ENCODE results near the gene IRF7.
"Not testable (repeated sequence)": the region's sequence is repeated elsewhere in the genome, so short reads cannot be mapped to it uniquely, and the experiment has no call there.

Gene IRF7

DNA sequence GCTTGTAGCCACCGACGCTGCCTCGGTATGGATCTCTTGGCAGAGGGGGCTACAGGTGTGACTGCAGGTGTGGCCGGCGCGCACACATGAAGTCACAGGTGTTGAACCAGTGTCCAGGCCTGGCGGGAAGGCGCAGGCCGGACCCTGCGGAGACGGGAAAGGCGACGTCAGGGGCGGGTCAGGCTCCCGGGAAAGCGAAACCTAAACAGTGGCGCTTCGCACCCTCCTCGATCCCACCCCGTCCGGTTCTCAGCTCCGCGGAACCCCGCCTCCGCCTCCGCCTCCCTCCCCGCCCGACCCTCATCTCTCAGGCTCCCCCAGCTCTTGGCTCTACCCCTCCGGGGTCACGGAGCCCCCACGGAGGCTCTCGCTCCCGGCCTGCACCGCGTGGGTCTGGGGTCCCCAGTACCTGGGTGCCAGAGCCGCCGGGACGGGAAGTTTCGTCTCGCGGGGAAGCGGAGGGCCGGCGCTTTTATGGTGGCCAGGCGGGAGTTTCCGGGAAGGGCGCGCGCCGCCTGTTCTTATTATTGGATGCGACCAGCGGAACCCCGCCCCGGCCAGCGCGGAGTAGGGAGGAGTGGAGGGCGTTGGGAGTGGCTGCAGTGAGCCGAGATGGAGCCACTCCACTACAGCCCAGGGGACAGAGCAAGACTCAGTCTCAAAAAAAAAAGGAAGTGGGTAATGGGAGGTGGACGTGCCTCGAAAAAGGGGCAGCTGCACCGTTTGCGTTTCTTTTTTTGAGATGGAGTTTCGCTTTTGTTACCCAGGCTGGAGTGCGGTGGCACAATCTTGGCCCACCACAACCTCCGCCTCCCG lies at the start of gene IRF7:
Gene IRF7, minus strand, starts transcription at position 447 of the 816 bp plus-strand sequence. CDS start 586 bp downstream, outside the sequence.
- peak; percentile 81 to 87 for DNase-seq

DNA sequence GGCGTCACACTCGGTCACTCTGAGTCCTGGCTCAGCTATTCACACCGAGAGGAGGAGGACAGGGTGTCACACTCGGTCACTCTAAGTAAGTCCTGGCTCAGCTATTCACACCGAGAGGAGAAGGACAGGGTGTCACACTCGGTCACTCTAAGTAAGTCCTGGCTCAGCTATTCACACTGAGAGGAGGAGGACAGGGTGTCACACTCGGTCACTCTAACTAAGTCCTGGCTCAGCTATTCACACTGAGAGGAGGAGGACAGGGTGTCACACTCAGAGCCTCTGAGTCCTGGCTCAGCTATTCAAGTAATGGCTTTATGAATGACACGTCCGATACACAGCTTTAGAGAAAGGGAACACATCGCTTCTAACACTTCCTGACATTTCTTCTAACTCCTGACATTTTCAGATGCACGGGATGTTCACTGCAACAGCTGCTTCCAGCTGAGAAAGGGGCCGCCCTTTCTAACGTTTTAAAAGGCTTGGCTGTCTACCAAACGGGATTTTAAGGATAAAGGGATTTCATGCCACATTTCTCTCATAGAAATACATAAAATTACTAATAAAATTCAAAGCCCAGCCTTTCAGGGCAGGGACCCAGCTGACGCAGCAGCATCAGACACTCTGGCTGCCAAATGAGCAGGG lies 49.4 kb upstream of the IRF7 start:
- DNase-seq, result no peak

DNA sequence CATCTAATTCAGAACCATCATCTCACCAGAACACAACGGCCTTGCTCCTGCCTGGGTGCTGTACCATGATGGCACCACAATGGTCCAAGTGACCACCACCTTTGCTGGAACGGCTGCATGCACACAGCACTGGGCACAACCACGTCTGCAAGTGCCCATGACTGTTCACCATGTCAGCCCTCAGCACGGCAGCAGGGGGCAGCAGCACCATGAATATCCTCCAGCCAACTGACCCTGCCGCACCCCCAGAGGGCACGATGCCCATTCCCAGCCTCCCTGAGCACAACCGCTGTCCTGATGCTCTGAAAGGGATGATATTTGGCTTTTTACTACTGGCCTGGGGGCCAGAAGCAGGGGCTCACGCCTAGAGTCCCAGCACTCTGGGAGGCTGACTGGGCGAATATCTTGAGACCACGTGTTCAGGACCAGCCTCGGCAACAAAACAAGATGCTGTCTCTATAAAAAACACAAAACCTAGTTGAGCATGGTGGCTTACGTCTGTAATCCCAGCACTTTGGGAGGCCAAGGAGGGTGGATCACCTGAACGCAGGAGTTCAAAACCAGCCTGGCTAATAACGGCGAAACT lies 47.0 kb upstream of the IRF7 start:
- DNase-seq, result peak in 1 of 2 experiments; percentile 10

- DNase-seq, result no peak
Measured at GRCh38 chr11:660681-661444, 45.1 kb upstream of the IRF7 start.

GRCh38 chr11:660281-660680 lies 44.5 kb upstream of the IRF7 start:
- no peak for DNase-seq

DNA sequence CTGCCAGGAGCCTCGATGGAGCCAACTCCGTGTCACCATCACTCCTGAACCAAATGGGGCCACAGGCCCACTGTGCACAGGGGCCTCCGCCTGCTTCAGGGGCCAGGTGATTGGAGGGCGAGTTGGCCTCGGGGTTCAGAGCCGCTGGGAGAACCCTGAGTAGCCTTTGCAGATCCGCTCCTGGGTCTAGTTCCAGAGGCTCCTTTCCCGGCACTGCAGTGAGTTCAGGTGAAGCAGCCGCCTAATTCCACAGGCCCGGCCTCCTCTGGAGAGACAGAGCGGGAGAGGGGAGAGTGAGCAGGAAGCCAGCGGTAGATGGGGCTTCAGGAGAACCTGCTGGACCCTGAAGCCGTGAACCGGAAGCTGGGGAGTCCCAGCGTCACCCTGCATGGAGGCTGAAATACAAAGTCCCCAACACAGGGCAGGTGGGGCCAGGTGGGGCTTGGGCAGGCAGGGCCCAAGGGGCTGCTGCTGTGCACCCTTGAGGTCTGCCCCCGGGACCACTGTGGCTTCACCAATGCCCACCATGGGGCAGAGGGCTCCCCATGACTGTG lies 43.9 kb upstream of the IRF7 start:
- DNase-seq, result no peak

- no peak for DNase-seq
Measured at GRCh38 chr11:657691-658126, 42.0 kb upstream of the IRF7 start.

- no peak for DNase-seq
Measured at GRCh38 chr11:656866-657265, 41.1 kb upstream of the IRF7 start.

GRCh38 chr11:656426-656825 lies 40.7 kb upstream of the IRF7 start:
- no peak for DNase-seq

DNA sequence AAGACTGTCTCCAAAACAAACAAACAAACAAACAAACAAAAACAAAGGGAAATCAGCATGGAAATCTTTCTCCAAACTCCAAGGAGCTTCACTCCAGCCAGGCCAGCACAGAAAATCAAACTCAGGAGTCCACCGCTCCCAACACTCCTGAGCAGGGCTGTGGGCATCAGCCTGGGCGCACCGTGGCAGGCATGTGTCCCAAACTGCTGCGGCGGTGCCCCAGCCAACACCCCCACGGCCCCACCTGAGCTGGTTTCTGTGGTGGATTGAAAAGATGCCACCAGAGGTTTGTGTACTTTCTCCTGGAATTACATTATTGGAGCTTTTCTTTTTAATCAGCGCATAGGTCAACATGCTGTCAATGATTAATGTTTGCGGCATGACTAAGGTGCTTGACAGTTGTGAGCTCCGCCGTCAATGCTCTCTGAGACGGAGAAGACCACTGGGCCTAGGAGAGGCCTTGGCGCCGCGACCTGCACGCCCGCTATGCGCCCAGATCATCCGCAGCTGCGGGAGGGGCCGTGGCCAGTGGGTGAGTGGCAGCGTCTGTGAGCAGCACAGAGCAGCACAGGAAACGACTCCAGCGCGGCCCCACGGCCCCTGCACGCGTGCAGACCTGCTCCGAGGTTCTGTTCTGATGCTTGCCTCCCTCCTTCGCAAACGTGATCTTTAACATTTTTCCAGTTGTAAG lies 39.4 kb upstream of the IRF7 start:
- DNase-seq, result no peak

GRCh38 chr11:654444-654843 lies 38.7 kb upstream of the IRF7 start:
- not testable (repeated sequence) for DNase-seq

GRCh38 chr11:653837-654236 lies 38.1 kb upstream of the IRF7 start:
- DNase-seq, result no peak

GRCh38 chr11:653136-653535 lies 37.4 kb upstream of the IRF7 start:
- DNase-seq, result not testable (repeated sequence)

DNA sequence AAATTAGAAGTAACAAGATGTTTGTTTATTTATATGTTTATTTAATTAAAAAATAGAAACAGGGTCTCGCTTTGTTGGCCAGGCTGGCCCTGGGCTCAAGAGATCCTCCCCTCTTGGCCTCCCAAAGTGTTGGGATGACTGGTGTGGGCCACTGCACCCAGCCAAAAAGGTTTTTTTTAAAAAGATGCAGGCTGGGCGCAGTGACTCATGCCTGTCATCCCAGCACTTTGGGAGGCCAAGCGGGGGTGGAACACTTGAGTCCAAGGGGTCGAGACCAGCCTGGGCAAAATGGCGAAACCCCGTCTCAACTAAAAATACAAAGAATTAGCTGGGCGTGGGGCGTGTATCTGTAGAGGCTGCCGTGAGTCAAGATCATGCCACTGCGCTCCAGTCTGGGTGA lies 34.7 kb upstream of the IRF7 start:
- no peak for DNase-seq

GRCh38 chr11:647672-648158 lies 32.0 kb upstream of the IRF7 start:
- DNase-seq, result not testable (repeated sequence)

DNA sequence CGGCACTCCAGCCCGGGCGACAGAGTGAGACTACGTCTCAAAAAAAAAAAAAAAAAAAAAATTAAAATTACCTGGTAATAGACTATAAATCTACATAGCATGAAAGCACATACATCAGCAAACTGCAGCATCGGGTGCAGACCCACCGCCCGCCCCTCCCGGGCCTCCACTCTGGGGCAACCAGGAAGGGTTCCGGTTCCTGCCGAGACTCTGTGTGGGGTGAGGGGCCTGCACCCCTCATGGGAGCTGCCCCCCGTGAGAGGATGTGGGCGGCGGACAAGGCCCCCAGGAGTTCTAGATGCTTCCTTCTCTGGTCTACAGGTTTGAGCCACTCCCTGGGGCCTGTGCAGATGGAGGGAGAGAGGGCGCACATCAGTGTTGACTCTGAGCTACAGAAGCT lies 30.5 kb upstream of the IRF7 start:
- DNase-seq, result no peak

GRCh38 chr11:645536-645935 lies 29.8 kb upstream of the IRF7 start:
- no peak for DNase-seq

DNA sequence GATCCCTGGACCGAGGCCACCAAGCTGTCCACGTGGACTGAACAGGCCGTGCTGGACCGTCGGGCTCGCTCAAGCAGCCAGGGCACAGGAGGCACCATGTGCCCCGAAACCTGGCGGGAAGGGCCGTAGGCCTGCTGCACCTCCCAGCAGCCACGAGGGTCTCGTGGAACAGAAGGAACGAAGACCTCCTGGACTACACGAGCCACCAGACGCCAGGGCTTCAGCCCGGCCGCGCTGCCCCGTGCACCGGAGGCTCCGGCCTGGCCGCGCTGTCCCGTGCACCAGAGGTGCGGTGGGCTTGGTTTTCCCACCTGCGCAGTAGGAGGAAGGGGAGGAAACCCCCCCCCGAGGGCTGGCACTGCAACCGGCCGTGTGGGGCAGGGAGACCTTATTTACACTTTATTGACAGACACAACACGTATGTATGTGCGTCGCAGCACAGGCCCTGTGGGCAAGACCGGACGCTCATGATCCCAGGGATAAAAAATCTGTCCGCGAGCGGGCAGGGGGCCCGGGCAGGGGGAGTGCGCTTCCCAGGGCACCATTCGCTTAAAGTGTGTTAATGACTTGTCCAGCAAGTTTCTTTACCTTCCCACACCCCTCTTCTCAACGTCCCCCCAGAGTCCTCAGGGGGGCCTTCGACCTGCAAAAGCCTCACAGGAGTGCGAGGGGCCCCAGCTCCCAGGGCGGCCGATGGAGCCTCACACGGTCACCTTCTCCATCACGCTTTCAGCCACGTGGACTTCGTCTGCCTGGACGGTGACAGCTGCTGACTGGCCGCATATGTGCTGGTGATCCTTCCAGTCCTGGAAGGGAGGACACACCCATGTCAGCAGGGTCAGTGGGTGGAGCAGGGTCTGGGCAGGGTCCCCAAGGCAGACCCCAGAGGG lies 28.3 kb upstream of the IRF7 start:
- DNase-seq, result no peak

DNA sequence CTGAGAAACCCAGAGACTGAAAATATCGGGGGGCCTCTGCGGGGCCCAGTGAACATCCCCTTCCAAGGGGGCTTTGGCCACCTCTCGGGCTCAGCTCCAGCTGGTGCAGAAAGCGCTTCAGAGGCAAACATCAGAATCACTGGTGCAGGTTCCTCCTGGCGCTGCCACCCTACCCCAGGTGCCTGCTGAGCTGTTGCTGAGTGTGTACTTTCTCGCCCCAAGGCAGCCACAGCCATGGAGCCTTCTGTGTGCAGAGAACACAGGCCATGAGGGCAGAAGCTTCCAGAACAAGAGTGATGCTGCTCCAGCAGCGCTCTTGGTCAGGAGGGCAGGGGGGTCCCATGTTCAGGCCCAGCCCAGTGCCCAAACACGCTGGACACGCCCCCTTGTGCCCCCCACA lies 27.6 kb upstream of the IRF7 start:
- DNase-seq, result no peak

DNA sequence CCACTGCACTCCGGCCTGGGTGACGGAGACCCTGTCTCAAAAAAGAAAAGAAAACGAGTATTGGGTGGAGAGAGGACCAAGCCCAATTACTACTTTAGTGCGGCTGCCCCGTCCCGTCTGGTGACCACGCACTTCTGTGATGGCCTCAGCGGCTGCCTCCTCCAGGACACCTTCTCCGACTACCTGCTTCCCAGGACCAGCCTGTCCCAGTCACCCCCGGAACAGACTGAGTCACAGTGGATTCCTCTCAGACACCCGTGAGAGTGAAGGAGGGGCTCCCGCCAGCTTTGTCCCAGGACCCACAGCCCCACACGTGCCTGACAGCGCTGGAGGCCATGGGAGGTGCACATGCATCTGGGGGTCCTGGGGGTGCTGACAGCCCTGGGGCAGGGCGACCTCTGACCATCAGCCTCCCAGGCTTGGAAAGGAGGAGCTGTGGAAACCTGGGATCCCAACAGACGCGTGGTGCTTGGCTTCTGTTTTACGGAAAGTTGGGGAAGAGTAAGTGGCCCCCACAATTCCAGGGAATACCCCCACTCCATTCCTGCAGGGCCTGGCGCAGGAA lies 26.1 kb upstream of the IRF7 start:
- no peak for DNase-seq
